Sigmoid colon (tissue), 4 donors: ENCODE measurements around the gene PICALM.

Experiments
- CTCF ChIP-seq, 4 experiments: fragments of 450-650 bp in 3 of 4; fragments of 200-600 bp in 1 of 4; IDR thresholded peaks; one replicate each; pipeline ENCODE4 v1.5.1; 2016 to 2019; ENCODE audit warnings: antibody characterized with exemption in 4 of 4, mild to moderate bottlenecking in 3 of 4, moderate library complexity in 2 of 4
- POLR2A ChIP-seq, 2 donors: fragments of 450-650 bp; IDR thresholded peaks; one replicate each; pipeline ENCODE4 v1.6.1; 2016; ENCODE audit warnings: antibody characterized with exemption in 2 of 2, mild to moderate bottlenecking in 2 of 2, moderate library complexity in 2 of 2
- POLR2AphosphoS5 ChIP-seq, 4 donors: sonication (generic); formaldehyde crosslinking; IDR thresholded peaks; one replicate each; pipeline ENCODE4 v1.6.1; 2017; ENCODE audit warnings: antibody characterized with exemption in 4 of 4

- no peak for TF ChIP-seq POLR2AphosphoS5 (IDR thresholded peaks at IDR 0.05)
- TF ChIP-seq CTCF (IDR thresholded peaks at IDR 0.05) = no peak
- no peak for TF ChIP-seq POLR2A (IDR thresholded peaks at IDR 0.05)
These were observed 29.8 kb downstream of the PICALM start for GRCh38 chr11:86039094-86039493.
